GM23248 (cell line): ENCODE measurements around the gene IGFBPL1.

ENCODE experiments used
- EZH2 ChIP-seq: fragments of 200-600 bp; sonication (generic); IDR thresholded peaks from 2 replicates; pipeline ENCODE4 v1.6.1; 2018; ENCODE audit warnings: antibody characterized with exemption, mild to moderate bottlenecking; ENCODE audit not compliant: insufficient read depth, poor library complexity, severe bottlenecking
- EZH2phosphoT487 ChIP-seq: fragments of 200-600 bp; sonication (generic); IDR thresholded peaks from 2 replicates; pipeline ENCODE4 v1.6.1; 2018; ENCODE audit warnings: antibody characterized with exemption, moderate library complexity, mild to moderate bottlenecking, low read depth; ENCODE audit not compliant: insufficient read depth

DNA sequence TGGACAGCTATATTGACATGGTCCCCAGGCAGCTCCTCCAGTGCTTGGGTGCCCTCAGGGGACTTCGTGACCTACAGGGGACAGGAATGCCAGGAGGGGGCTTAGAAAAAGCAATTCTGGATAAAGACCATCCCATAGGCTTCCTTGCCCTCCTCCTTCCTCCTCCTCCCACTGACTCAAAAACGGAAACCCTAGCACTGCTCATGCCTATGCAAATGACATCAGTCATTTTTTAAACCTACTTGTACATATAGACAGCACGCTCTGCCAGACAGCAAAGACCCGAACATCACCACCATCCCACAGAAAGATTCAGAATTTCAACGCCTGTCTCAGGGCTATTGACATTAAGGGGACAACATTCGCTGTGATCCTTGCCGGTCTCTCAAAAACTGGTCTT, 11.0 kb downstream of the IGFBPL1 start:
- TF ChIP-seq EZH2phosphoT487: no peak
- no peak for TF ChIP-seq EZH2
